NB4 (cell line): ENCODE results near the gene PLCB4.

ENCODE experiments used
- CTCF ChIP-seq: IDR thresholded peaks from one replicate; pipeline ENCODE4 v1.5.1; 2012; ENCODE audit warnings: low read depth, low read length
- MAX ChIP-seq: IDR thresholded peaks from 2 replicates; pipeline ENCODE4 v1.6.1; 2011; ENCODE audit warnings: low read depth, low read length
- POLR2A ChIP-seq: IDR thresholded peaks from 2 replicates; pipeline ENCODE4 v1.6.1; 2011; ENCODE audit warnings: mild to moderate bottlenecking; ENCODE audit not compliant: insufficient read length; ENCODE audit errors: extremely low read depth

GRCh38 chr20:9514072-9514460 lies 445.2 kb downstream of the PLCB4 start:
- TF ChIP-seq CTCF (no peak), POLR2A (no peak), MAX (no peak)
